SIG-M5 (cell line): Measurements from ENCODE around the gene MSX1.

ENCODE experiments used
- DNase-seq: peaks from one replicate; lab custom pipeline; 2025; lab: John Stamatoyannopoulos, UW

MSX1 gene

GRCh38 chr4:4841156-4841555 lies 18.3 kb upstream of the MSX1 start:
- DNase-seq = no peak

GRCh38 chr4:4842476-4843441 lies 16.7 kb upstream of the MSX1 start:
- DNase-seq = no peak

- DNase-seq = no peak
These were observed 15.7 kb upstream of the MSX1 start for GRCh38 chr4:4843635-4844291.

GRCh38 chr4:4845027-4845426 lies 14.4 kb upstream of the MSX1 start:
- DNase-seq = no peak

GRCh38 chr4:4847011-4847410 lies 12.5 kb upstream of the MSX1 start:
- no peak for DNase-seq

GRCh38 chr4:4848540-4848939 lies 10.9 kb upstream of the MSX1 start:
- no peak for DNase-seq

- no peak for DNase-seq
These were observed 10.4 kb upstream of the MSX1 start for GRCh38 chr4:4849106-4849505.

GRCh38 chr4:4849524-4850193 lies 9.8 kb upstream of the MSX1 start:
- no peak for DNase-seq

GRCh38 chr4:4851081-4851480 lies 8.4 kb upstream of the MSX1 start:
- DNase-seq = no peak

GRCh38 chr4:4851906-4852305 lies 7.6 kb upstream of the MSX1 start:
- DNase-seq = no peak

GRCh38 chr4:4852591-4853362 lies 6.7 kb upstream of the MSX1 start:
- DNase-seq = no peak

GRCh38 chr4:4853371-4853823 lies 6.1 kb upstream of the MSX1 start:
- no peak for DNase-seq

- no peak for DNase-seq
These were observed 5.4 kb upstream of the MSX1 start for GRCh38 chr4:4853921-4854648.

GRCh38 chr4:4854649-4855295 lies 4.7 kb upstream of the MSX1 start:
- DNase-seq = no peak

- no peak for DNase-seq
These were observed 4.0 kb upstream of the MSX1 start for GRCh38 chr4:4855301-4856070.

GRCh38 chr4:4856071-4857000 lies 3.1 kb upstream of the MSX1 start:
- DNase-seq = no peak

GRCh38 chr4:4857001-4857808 lies 2.3 kb upstream of the MSX1 start:
- DNase-seq = no peak
